Nephron progenitor cell (in vitro differentiated cells): Measurements from ENCODE around the gene TAGLN3.
A peak's percentile ranks its signal among the peaks of the same experiment; 100 is the strongest.

Source experiments
- DNase-seq: peaks from one replicate; pipeline ENCODE4 v3.0.0; 2021
- H3K27ac Mint-ChIP-seq: 2 replicates; pipeline ENCODE4 v1.8.0; 2021; ENCODE audit warnings: mild to moderate bottlenecking, moderate library complexity, mixed read lengths
- H3K27me3 Mint-ChIP-seq: 2 replicates; pipeline ENCODE4 v1.8.0; 2021; ENCODE audit warnings: mild to moderate bottlenecking, low read depth, mixed read lengths; ENCODE audit not compliant: poor library complexity
- H3K36me3 Mint-ChIP-seq: 2 replicates; pipeline ENCODE4 v1.8.0; 2021; ENCODE audit warnings: low read depth, mixed read lengths
- H3K4me1 Mint-ChIP-seq: 2 replicates; pipeline ENCODE4 v1.8.0; 2021; ENCODE audit warnings: mixed read lengths
- H3K4me3 Mint-ChIP-seq: 2 replicates; pipeline ENCODE4 v1.8.0; 2021; ENCODE audit warnings: mild to moderate bottlenecking, moderate library complexity, mixed read lengths
- H3K9me3 Mint-ChIP-seq: 2 replicates; pipeline ENCODE4 v1.8.0; 2021; ENCODE audit warnings: mild to moderate bottlenecking, moderate library complexity, mixed read lengths
- CTCF ChIP-seq: fragments of 200-600 bp; sonication (generic); IDR thresholded peaks from 2 replicates; pipeline ENCODE4 v1.5.0; 2021; ENCODE audit warnings: antibody characterized with exemption

Gene TAGLN3

DNA sequence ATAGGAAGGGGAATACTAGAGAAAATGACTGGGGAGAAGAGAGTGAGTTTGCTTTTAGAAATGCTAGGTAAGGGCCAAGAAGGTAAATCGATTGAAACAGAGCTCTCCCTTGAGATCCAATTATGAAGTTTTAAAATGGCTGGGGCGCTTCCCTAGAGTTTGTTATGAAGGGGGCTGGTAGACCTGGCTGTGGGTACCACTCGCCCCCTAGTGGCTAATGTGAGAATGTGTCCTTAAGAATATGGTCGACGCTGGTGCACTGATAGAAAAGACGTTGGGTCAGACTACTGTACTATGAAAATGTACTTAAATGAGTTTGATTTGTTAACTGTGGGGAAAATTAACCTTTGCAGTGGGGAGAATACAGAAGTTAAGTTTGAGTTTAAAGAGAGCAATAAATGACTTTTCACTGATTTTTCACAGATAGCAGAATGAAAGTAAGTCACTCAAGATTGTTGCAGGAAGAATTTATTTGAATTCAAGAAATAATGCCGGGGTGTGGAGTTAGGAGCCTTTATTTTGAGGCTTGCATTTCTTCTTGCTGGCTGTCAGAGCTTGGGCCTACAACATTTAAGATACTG lies 45.0 kb downstream of the TAGLN3 start:
- Mint-ChIP-seq H3K27ac (no peak overlapping the region), H3K36me3 (no peaks in the 10 kb centered on the region), H3K4me3 (no peak overlapping the region), H3K4me1 (peaks cover 28% of the 10 kb centered on the region), H3K9me3 (no peaks in the 10 kb centered on the region), H3K27me3 (no peaks in the 10 kb centered on the region)
- TF ChIP-seq CTCF, result peak; percentile 92
- DNase-seq, result peak; percentile 46

- DNase-seq, result no peak
- Mint-ChIP-seq H3K4me1 (peaks cover 20% of the 10 kb centered on the region), H3K27ac (no peak overlapping the region), H3K36me3 (no peaks in the 10 kb centered on the region), H3K4me3 (no peak overlapping the region), H3K9me3 (no peaks in the 10 kb centered on the region), H3K27me3 (no peaks in the 10 kb centered on the region)
- no peak for TF ChIP-seq CTCF
These were observed 47.9 kb downstream of the TAGLN3 start for GRCh38 chr3:112046599-112046998.

DNA sequence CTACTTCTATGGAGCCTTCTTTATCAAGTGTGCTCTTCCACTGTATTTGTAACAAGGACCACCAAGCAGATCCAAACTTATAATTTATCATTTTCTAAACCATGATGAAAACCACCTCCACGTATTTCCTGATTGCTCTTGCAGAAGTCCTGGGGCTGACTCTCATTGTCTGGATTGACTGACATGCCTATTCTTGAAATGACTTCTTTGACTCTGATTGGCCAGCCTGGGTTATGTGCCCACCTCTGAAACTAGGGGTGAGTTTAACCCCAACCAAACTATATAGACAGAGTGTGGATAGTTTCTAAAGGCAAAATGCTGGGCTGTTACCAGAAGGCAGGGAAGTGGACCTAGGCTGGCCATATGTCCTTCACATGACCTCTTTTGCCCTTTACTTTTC lies 48.5 kb downstream of the TAGLN3 start:
- no peak for TF ChIP-seq CTCF
- H3K27ac Mint-ChIP-seq, result no peak overlapping the region
- no peak overlapping the region for H3K4me3 Mint-ChIP-seq
- peaks cover 20% of the 10 kb centered on the region for H3K4me1 Mint-ChIP-seq
- no peaks in the 10 kb centered on the region for H3K27me3 Mint-ChIP-seq
- H3K36me3 Mint-ChIP-seq, result no peaks in the 10 kb centered on the region
- H3K9me3 Mint-ChIP-seq, result no peaks in the 10 kb centered on the region
- no peak for DNase-seq

GRCh38 chr3:112048911-112049310 lies 50.2 kb downstream of the TAGLN3 start:
- Mint-ChIP-seq H3K4me3 (no peak overlapping the region), H3K27me3 (no peaks in the 10 kb centered on the region), H3K4me1 (peaks cover 36% of the 10 kb centered on the region), H3K36me3 (no peaks in the 10 kb centered on the region), H3K27ac (no peak overlapping the region), H3K9me3 (no peaks in the 10 kb centered on the region)
- TF ChIP-seq CTCF, result no peak
- DNase-seq, result no peak

DNA sequence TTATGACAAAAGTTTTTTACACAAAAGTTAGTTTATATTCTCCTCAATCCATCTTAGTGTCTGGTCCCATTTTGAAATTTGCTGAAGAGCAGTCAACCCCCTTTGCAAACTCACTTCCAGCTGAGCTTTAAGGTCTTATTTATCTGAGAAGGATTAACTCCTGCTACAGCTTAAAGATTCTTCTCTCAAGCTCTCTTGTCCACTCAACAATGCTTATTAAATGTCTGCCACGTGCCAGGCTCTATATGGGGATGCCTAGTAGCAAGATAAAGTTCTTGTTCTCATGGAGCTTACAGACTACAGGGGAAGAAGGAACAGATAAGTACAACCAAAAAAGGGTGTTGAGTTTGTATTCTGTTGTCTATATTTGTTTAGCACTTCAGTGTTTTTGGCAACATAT lies 54.5 kb downstream of the TAGLN3 start:
- no peaks in the 10 kb centered on the region for H3K9me3 Mint-ChIP-seq
- no peak overlapping the region for H3K4me3 Mint-ChIP-seq
- H3K36me3 Mint-ChIP-seq, result no peaks in the 10 kb centered on the region
- no peak overlapping the region for H3K27ac Mint-ChIP-seq
- H3K4me1 Mint-ChIP-seq, result peaks cover 33% of the 10 kb centered on the region
- no peaks in the 10 kb centered on the region for H3K27me3 Mint-ChIP-seq
- no peak for DNase-seq
- TF ChIP-seq CTCF, result no peak

- Mint-ChIP-seq H3K27ac (no peak overlapping the region), H3K27me3 (no peaks in the 10 kb centered on the region), H3K36me3 (no peaks in the 10 kb centered on the region), H3K4me3 (no peak overlapping the region), H3K9me3 (peaks cover 5% of the 10 kb centered on the region), H3K4me1 (peaks cover 24% of the 10 kb centered on the region)
- no peak for TF ChIP-seq CTCF
- no peak for DNase-seq
These were observed 57.8 kb downstream of the TAGLN3 start for GRCh38 chr3:112056451-112056929.
